Measurements from ENCODE around the gene EDRF1.

The EDRF1 gene

DNA sequence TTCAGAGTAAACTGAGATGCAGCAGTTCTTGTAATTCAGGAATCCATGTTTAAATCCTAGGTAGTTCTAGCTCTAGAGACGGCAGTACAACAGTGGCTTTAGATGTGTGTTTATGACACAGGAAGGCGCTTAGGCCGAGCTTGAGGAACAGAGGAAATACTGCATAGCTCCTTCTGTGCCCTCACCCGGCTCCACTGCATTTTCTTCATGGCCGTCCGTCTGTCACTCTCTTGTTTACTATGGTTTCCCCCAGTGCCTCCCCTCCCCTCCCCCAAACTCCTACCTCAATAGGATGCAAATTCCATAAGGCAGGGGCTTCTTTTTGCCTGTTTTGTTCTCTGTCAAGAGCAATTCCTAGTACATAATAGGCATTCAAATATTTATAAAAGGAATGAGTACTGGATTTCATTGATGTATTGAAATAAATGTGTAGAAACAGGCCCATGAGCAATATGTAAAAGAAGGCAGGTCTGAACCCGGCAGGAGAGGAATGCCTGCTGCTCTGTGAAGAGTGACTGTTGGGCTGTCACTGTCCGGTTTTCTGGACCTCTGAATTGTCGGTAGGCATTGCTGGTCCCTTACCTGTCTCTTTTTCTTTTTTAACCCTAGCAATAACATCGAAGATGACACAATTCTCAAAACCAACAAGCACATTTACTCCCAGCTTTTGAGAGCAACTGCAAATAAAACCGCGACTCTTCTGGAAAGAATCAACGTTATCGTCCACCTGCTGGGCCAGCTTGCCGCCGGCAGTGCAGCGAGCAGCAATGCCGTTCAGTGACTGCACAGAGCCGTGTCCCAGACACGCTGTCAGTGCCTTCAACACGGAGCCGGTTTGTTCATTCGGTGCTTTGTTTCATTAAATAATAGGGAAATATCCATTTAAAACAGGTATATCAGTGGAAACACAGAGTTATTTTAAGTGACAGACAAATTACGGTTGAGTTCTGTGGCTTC lies 43.5 kb downstream of the EDRF1 start:
- TF ChIP-seq CTCF (IDR thresholded peaks at IDR 0.05; ENCODE audit: low read depth, low read length) = no peak
- DNase-seq (ENCODE audit: low read depth in 2 of 2) = no peak
- no peak overlapping the region for H3K4me3 ChIP-seq (replicated peaks in 1 of 2; ENCODE audit: low read depth in 2 of 2, low read length in 2 of 2)

DNA sequence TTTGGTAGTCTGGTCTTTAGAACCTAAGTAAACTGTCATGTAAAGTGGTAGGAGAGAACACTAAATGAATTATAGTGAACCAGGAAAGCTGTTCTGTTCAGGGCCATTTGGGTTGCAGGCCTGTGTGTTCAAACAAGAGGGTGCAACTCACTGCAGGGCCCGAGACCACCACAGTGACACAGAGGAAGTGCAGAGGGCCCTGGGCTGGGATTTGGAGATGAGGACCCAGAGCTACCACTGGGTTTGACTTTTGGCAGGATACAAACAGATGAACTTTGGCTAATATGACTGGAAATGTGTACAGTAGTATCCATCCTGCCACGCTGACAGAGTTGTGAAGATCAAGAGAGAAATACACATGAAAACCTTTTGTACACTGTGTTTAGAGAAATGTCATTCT lies 46.3 kb downstream of the EDRF1 start:
- no peak for DNase-seq (ENCODE audit: low read depth in 2 of 2)
- no peak for TF ChIP-seq CTCF (IDR thresholded peaks at IDR 0.05; ENCODE audit: low read depth, low read length)
- no peak overlapping the region for H3K4me3 ChIP-seq (replicated peaks in 1 of 2; ENCODE audit: low read depth in 2 of 2, low read length in 2 of 2)

GRCh38 chr10:125766511-125766910 lies 47.0 kb downstream of the EDRF1 start:
- no peak overlapping the region for H3K4me3 ChIP-seq (replicated peaks in 1 of 2; ENCODE audit: low read depth in 2 of 2, low read length in 2 of 2)
- TF ChIP-seq CTCF (IDR thresholded peaks at IDR 0.05; ENCODE audit: low read depth, low read length) = no peak
- no peak for DNase-seq (ENCODE audit: low read depth in 2 of 2)

DNA sequence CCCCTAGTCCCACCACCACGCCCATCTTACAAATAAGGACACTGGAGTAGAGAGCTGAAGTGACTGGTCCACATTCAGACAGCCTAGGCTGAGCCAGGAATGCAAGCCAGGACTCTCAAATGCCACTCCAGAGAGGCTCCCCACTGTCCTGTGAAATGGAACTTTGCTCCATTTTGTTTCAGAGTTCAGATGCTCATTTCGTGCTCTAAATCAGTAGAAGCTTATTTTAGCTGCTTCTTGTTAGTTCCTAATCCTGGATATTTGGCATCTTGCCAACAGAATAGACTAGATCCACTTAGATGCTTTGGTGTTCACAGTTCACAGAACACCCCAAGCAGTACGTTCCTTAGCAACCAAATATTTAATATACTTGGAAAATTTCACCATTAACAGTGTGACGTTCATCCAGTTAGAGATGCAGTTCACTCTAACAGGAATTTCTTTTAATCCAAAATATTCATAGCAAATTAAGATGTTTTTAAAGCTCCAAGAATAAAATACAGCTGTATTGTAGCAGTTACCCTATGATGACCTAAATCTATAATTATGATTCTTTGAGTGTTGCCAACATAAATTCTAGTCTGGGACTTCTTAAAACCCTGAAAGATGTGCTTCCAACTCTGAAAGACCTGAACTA lies 48.8 kb downstream of the EDRF1 start:
- no peak overlapping the region for H3K4me3 ChIP-seq (replicated peaks in 1 of 2; ENCODE audit: low read depth in 2 of 2, low read length in 2 of 2)
- DNase-seq (ENCODE audit: low read depth in 2 of 2) = peak; percentile 43 to 50
- TF ChIP-seq CTCF (IDR thresholded peaks at IDR 0.05; ENCODE audit: low read depth, low read length) = no peak

DNA sequence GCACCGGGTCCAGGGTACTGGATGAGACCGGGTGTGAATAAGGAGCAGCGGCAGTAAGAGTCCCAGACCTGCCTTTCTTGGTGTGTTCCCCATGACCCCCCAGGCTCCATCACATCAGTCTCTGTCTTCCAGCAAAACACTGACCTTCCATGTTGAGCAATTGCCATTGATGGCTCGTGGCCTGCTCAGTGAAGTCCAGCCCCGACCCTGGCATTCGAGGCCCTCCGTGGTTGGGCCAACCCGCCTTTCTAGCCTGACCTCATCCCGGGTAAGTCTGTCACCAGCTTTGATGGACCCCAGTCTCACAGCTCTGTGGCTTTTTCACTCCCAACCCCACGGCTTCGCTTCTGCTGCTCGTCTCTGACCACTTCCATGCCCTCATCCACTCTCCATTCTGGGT lies 49.7 kb downstream of the EDRF1 start:
- no peak for TF ChIP-seq CTCF (IDR thresholded peaks at IDR 0.05; ENCODE audit: low read depth, low read length)
- H3K4me3 ChIP-seq (replicated peaks in 1 of 2; ENCODE audit: low read depth in 2 of 2, low read length in 2 of 2) = no peak overlapping the region
- no peak for DNase-seq (ENCODE audit: low read depth in 2 of 2)

GRCh38 chr10:125770844-125771243 lies 51.3 kb downstream of the EDRF1 start:
- no peak overlapping the region for H3K4me3 ChIP-seq (replicated peaks in 1 of 2; ENCODE audit: low read depth in 2 of 2, low read length in 2 of 2)
- TF ChIP-seq CTCF (IDR thresholded peaks at IDR 0.05; ENCODE audit: low read depth, low read length) = no peak
- DNase-seq (ENCODE audit: low read depth in 2 of 2) = no peak
